ENCODE data around the gene STC2. TPM values are rescaled to one million over a fixed set of nuclear protein-coding genes. Genes with fewer than 3 reads are reported as not detected.
"Not testable (repeated sequence)": the region's sequence is repeated elsewhere in the genome, so short reads cannot be mapped to it uniquely, and the experiment has no call there.

The STC2 gene
- total RNA-seq, 4 donors from 2014 or later: 0.72 to 7.6 (median 5.7) TPM

DNA sequence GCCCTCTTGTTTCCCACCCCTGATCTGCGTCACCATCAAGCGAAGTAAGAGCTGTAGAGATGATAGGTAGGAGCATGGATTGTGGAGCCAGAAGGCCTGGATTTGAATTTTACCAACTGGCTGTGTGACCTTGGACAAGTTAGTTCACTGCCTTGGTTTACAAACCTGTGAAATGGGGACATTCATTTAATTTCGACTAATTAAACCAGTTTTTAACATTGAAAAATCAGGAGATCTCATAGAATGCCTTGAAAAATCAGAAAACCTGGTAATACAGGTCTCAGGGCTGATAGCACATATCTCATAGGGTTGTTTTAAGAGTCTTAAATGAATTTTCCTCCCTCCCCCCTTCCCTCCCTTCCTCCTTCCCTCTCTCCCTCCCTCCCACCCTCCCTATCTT lies 38.8 kb downstream of the STC2 start:
- no peak for DNase-seq (ENCODE audit: low spot score in 2 of 2)
- TF ChIP-seq EP300 (IDR thresholded peaks at IDR 0.05): no peak
- TF ChIP-seq POLR2AphosphoS5 (IDR thresholded peaks at IDR 0.05): no peak
- TF ChIP-seq, protein P1, sequence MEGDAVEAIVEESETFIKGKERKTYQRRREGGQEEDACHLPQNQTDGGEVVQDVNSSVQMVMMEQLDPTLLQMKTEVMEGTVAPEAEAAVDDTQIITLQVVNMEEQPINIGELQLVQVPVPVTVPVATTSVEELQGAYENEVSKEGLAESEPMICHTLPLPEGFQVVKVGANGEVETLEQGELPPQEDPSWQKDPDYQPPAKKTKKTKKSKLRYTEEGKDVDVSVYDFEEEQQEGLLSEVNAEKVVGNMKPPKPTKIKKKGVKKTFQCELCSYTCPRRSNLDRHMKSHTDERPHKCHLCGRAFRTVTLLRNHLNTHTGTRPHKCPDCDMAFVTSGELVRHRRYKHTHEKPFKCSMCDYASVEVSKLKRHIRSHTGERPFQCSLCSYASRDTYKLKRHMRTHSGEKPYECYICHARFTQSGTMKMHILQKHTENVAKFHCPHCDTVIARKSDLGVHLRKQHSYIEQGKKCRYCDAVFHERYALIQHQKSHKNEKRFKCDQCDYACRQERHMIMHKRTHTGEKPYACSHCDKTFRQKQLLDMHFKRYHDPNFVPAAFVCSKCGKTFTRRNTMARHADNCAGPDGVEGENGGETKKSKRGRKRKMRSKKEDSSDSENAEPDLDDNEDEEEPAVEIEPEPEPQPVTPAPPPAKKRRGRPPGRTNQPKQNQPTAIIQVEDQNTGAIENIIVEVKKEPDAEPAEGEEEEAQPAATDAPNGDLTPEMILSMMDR (IDR thresholded peaks at IDR 0.05): no peak
- TF ChIP-seq POLR2A (IDR thresholded peaks at IDR 0.05): no peak
- H3K27ac ChIP-seq: no peak overlapping the region
- peaks cover 39% of the 10 kb centered on the region for H3K27me3 ChIP-seq
- H3K4me1 ChIP-seq: peaks cover 13% of the 10 kb centered on the region
- no peak overlapping the region for H3K4me3 ChIP-seq
- H3K9me3 ChIP-seq: no peaks in the 10 kb centered on the region
- H3K36me3 ChIP-seq: no peaks in the 10 kb centered on the region
- WGBS: 94% methylated on average over 3 of the region's 3 CpGs

DNA sequence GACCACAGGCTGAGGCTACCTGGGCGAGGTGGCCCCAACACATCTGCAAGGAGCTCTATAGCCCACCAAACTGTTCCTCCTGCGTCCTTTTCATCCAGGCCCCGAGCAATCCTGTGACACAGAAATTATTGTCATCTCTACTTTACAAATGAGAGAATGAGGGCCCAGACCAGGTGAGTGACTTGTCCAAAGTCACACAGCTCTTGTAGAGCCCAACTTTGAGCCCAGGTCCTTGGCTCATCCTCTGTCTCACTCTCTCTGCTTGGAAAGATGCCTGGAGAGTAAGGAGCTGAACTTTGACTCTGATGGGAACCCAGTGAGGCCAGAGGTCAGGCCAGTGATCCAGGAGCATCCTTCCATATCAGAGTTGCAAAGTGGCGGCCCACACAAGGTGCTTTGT lies 39.6 kb downstream of the STC2 start:
- WGBS: 87% methylated on average over 4 of the region's 4 CpGs
- Histone ChIP-seq H3K4me1 (peaks cover 10% of the 10 kb centered on the region), H3K9me3 (no peaks in the 10 kb centered on the region), H3K27ac (no peak overlapping the region), H3K4me3 (no peak overlapping the region), H3K36me3 (no peaks in the 10 kb centered on the region), H3K27me3 (peaks cover 40% of the 10 kb centered on the region)
- TF ChIP-seq EP300 (IDR thresholded peaks at IDR 0.05): no peak
- no peak for TF ChIP-seq POLR2AphosphoS5 (IDR thresholded peaks at IDR 0.05)
- TF ChIP-seq, protein P1 (IDR thresholded peaks at IDR 0.05): no peak
- TF ChIP-seq POLR2A (IDR thresholded peaks at IDR 0.05): no peak
- DNase-seq (ENCODE audit: low spot score in 2 of 2): no peak

DNA sequence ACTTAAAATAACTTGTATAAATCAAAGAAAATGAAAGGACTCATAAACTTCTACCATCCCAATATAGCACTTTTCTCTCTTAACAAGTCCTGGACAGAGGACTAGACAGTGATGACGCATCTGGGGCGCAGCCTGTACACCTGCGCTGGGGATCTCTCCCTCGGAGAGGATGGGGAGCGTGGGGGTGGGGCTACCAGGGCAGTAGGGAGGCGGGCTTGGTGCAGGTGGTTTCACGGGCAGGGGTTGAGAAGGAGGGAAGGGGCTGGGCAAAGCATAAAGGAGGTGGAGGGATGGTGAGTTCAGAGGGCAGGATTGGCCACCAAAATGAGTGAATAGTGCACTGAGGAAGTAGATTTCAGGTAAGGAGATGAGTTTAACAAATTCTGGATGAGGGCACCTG lies 41.1 kb downstream of the STC2 start:
- Histone ChIP-seq H3K9me3 (no peaks in the 10 kb centered on the region), H3K27me3 (peaks cover 50% of the 10 kb centered on the region), H3K36me3 (no peaks in the 10 kb centered on the region), H3K4me3 (no peak overlapping the region), H3K27ac (no peak overlapping the region), H3K4me1 (peaks cover 9% of the 10 kb centered on the region)
- TF ChIP-seq, protein P1 (IDR thresholded peaks at IDR 0.05): no peak
- no peak for DNase-seq (ENCODE audit: low spot score in 2 of 2)
- WGBS: 36% methylated on average over 7 of the region's 7 CpGs

DNA sequence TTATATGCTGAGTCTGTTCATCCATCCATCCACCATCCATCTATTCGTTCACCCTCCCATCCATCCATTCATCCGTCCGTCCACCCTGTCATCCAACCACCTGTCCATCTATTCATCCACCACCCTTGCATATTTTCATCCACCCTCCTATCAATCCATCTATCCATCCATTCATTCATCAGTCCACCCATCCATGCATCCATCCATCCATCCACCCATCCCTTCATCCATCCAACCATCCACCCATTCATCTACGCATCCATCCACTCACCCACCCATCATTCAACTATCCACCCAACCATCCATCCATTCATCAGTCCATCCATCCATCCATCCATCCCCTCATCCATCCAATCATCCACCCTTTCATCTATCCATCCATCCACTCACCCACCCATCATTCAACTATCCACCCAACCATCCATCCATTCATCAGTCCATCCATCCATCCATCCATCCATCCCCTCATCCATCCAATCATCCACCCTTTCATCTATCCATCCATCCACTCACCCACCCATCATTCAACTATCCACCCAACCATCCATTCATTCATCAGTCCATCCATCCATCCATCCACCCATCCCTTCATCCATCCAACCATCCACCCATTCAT lies 43.8 kb downstream of the STC2 start:
- DNase-seq (ENCODE audit: low spot score in 2 of 2); H3K4me3 ChIP-seq; H3K9me3 ChIP-seq; H3K27ac ChIP-seq; H3K4me1 ChIP-seq; H3K36me3 ChIP-seq: not testable (repeated sequence)
- 93% methylated on average over 4 of the region's 4 CpGs for WGBS
- H3K27me3 ChIP-seq: peaks cover 67% of the 10 kb centered on the region

DNA sequence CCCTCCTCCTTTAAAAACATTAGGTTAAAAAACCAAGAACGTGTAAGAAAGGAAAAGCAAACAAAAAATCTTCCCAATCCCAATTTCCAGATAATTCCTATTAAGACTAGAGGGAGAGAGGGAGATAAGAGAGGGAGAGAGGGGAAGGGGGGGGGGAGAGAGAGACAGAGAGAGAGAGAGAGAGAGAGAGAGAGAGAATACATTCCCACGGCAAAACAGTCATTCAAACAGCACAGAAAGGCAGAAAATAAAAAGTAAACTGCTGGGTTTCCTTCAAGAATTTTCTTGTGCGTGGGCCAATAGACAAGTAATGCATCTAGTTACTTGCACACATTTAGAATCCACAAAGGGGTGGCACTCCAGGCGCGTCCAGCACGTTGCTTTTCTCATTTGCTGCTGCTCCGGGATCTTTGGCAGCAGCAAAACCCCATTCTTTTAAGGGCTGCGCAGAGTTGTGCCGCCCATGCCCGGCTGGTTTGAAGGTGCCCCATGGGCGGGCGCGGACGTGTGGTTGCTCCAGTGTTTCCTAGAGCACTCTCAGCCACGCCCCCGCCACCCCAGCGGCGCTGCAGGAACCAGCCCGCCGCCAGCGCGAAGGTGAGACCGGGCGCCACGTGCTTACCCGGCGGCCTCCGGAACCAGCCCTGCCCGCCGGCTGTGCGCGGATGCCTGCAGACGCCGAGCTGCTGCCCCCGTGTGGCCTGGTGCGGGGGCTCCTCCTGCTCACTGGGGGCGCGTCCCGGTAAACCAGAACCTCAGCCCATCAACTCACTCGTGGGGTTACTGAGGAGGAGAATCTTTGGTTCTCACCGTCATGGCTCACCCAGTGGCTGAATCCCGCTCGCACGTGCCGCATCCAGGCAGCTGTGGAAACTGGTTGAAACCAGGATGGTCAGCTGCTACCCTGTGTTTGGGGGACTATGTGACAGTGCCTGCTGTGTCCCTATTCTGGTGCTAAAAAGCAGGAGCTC lies 44.6 kb downstream of the STC2 start:
- H3K9me3 ChIP-seq: no peaks in the 10 kb centered on the region
- peaks cover 62% of the 10 kb centered on the region for H3K27me3 ChIP-seq
- no peaks in the 10 kb centered on the region for H3K36me3 ChIP-seq
- peak overlapping the region; percentile 26 for H3K4me3 ChIP-seq
- no peak overlapping the region for H3K27ac ChIP-seq
- peak in 1 of 2 donors; percentile 73 for DNase-seq (ENCODE audit: low spot score in 2 of 2)
- TF ChIP-seq EP300 (IDR thresholded peaks at IDR 0.05): no peak
- TF ChIP-seq, protein P1 (IDR thresholded peaks at IDR 0.05): peak in 1 of 2 donors; percentile 71
- peaks cover 9% of the 10 kb centered on the region for H3K4me1 ChIP-seq
- WGBS: 5% methylated on average over 8 of the region's 45 CpGs
